CD8-positive, alpha-beta memory T cell (primary cell): ENCODE measurements around the gene DENND4C. TPM values are rescaled to one million over a fixed set of nuclear protein-coding genes. Genes with fewer than 3 reads are reported as not detected.
"Not testable (repeated sequence)": the region's sequence is repeated elsewhere in the genome, so short reads cannot be mapped to it uniquely, and the experiment has no call there.

Source experiments
- CTCF ChIA-PET: fragments of 350-600 bp; sonication (Branson Sonifier 250); formaldehyde crosslinking; loops from one replicate; lab custom pipeline; 2021; ENCODE audit warnings: antibody characterized with exemption; lab: Charles Lee
- POLR2A ChIA-PET: fragments of 350-600 bp; sonication (Branson Sonifier 250); formaldehyde crosslinking; loops from one replicate; lab custom pipeline; 2021; ENCODE audit warnings: antibody characterized with exemption; lab: Charles Lee
- DNase-seq, 5 donors: peaks; one replicate each; pipeline versions ENCODE4 v3.0.0 to v3.0.0-alpha.2; 2020 to 2022; ENCODE audit warnings: mixed read lengths in 1 of 5
- H3K27ac ChIP-seq: one replicate; pipeline ENCODE4 v1.7.0; 2013; ENCODE audit warnings: low read depth, mild to moderate bottlenecking, low read length, moderate library complexity
- H3K27me3 ChIP-seq: 2 replicates; pipeline ENCODE4 v1.7.0; 2013; ENCODE audit warnings: low read length, mild to moderate bottlenecking; ENCODE audit not compliant: insufficient read depth, poor library complexity, severe bottlenecking
- H3K36me3 ChIP-seq: 2 replicates; pipeline ENCODE4 v1.7.0; 2013; ENCODE audit warnings: mild to moderate bottlenecking, low read length, moderate library complexity; ENCODE audit not compliant: insufficient read depth
- H3K4me1 ChIP-seq: 2 replicates; pipeline ENCODE4 v1.7.0; 2013; ENCODE audit warnings: mild to moderate bottlenecking, low read length, moderate library complexity; ENCODE audit not compliant: insufficient read depth
- H3K4me3 ChIP-seq: 2 replicates; pipeline ENCODE4 v1.7.0; 2013; ENCODE audit warnings: mild to moderate bottlenecking, low read length
- H3K9me3 ChIP-seq: 2 replicates; pipeline ENCODE4 v1.7.0; 2013; ENCODE audit warnings: mild to moderate bottlenecking, low read length
- H3K27ac Mint-ChIP-seq, 8 donors: one replicate each; pipeline ENCODE4 v1.8.0; 2020 to 2021; ENCODE audit warnings: mixed read lengths in 8 of 8, mild to moderate bottlenecking in 6 of 8, inconsistent platforms in 3 of 8, moderate library complexity in 3 of 8
- H3K27me3 Mint-ChIP-seq, 2 donors: one replicate each; pipeline ENCODE4 v1.8.0; 2020 to 2021; ENCODE audit warnings: mixed read lengths in 2 of 2, mild to moderate bottlenecking in 1 of 2, moderate library complexity in 1 of 2
- H3K36me3 Mint-ChIP-seq, 3 donors: one replicate each; pipeline ENCODE4 v1.8.0; 2020 to 2021; ENCODE audit warnings: mixed read lengths in 3 of 3, inconsistent platforms in 1 of 3, mild to moderate bottlenecking in 1 of 3
- H3K4me1 Mint-ChIP-seq, 3 donors: one replicate each; pipeline ENCODE4 v1.8.0; 2020 to 2021; ENCODE audit warnings: mixed read lengths in 3 of 3, inconsistent platforms in 1 of 3, mild to moderate bottlenecking in 1 of 3
- H3K4me3 Mint-ChIP-seq, 7 donors: one replicate each; pipeline ENCODE4 v1.8.0; 2020 to 2021; ENCODE audit warnings: mixed read lengths in 7 of 7, mild to moderate bottlenecking in 6 of 7, moderate library complexity in 4 of 7, inconsistent platforms in 2 of 7
- H3K9me3 Mint-ChIP-seq, 5 donors: one replicate each; pipeline ENCODE4 v1.8.0; 2020 to 2022; ENCODE audit warnings: mixed read lengths in 5 of 5, mild to moderate bottlenecking in 3 of 5, moderate library complexity in 2 of 5, inconsistent platforms in 1 of 5
- polyA plus RNA-seq: library from polyadenylated mRNA; unstranded; fragments of 300-500 nt; fragmentation: Illumina TruSeq; gene quantifications from one replicate; pipeline ENCODE4 v1.2.3, GENCODE V29; 2021
- total RNA-seq, 2 experiments: library from RNA; stranded (reverse); gene quantifications; one replicate each; pipeline ENCODE4 v1.2.3, GENCODE V29; 2021

Gene DENND4C
- total and polyA plus RNA-seq, 3 experiments from 2014 or later, result 19.8 to 46.6 (median 20.0) TPM

DNA sequence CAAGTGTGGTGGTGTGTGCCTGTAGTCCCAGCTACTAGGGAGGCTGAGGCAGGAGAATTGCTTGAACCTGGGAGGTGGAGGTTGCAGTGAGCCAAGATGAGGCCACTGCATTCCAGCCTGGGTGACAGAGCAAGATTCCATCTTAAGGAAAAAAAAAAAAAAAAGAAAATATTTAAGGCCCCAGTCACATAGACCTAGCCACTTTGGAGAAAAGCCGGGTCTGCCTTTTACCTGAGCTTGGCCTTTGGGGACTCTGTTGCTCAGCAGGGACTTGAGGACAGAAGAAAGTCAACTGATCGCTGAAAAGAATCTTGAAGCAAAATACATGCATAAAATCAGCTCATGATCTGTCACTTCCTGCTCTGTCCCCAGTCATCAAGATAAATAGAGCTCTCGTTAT is 183.0 kb downstream of the DENND4C start:
- CTCF ChIA-PET, result interaction anchor here (1.3 kb wide), 1 partner anchor 52 kb away, joined by 4 read pairs; no protein-coding TSS in a partner anchor
- H3K27ac ChIP-seq, H3K4me3 ChIP-seq, H3K4me3 Mint-ChIP-seq, H3K9me3 Mint-ChIP-seq, H3K27me3 Mint-ChIP-seq, H3K9me3 ChIP-seq, H3K27me3 ChIP-seq, H3K36me3 ChIP-seq, DNase-seq, POLR2A ChIA-PET: not testable (repeated sequence)
- Mint-ChIP-seq H3K4me1 (peaks cover 6 to 16% (median 11%) of the 10 kb centered on the region in 3 donors), H3K27ac (peak overlapping the region in 1 of 8 donors; percentile 75), H3K36me3 (peaks cover 4 to 13% (median 12%) of the 10 kb centered on the region in 3 donors)
- peaks cover 14% of the 10 kb centered on the region for H3K4me1 ChIP-seq

DNA sequence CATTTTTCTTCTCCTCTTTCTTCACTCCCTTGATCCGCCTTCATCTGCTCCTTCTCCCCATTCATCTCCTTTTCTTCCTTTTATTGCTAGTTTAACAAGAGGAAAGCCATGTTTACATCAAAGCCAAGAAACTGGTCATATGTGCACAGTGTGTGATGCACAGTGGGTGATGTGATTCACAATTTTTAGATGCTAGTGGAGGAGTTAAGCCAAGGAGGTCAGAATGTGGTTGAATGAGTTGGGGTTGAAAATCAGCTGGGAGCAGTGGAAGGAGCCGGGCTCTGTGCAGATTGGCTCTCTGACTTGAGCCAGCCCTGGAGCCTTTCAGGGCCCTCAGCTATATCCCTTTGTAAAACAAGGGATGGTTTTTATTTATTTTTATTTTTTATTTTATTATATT is 185.7 kb downstream of the DENND4C start:
- no peak for DNase-seq
- Histone ChIP-seq H3K4me3 (no peak overlapping the region), H3K9me3 (no peaks in the 10 kb centered on the region), H3K4me1 (no peaks in the 10 kb centered on the region), H3K36me3 (no peaks in the 10 kb centered on the region), H3K27me3 (no peaks in the 10 kb centered on the region), H3K27ac (no peak overlapping the region)
- Mint-ChIP-seq H3K9me3 (no peaks in the 10 kb centered on the region), H3K4me3 (no peak overlapping the region), H3K27me3 (no peaks in the 10 kb centered on the region), H3K27ac (no peak overlapping the region), H3K36me3 (peaks cover 4 to 13% (median 6%) of the 10 kb centered on the region in 3 donors), H3K4me1 (peaks cover 0 to 2% (median 0%) of the 10 kb centered on the region in 3 donors)
- CTCF ChIA-PET, result no interaction called here
- POLR2A ChIA-PET, result no interaction called here

DNA sequence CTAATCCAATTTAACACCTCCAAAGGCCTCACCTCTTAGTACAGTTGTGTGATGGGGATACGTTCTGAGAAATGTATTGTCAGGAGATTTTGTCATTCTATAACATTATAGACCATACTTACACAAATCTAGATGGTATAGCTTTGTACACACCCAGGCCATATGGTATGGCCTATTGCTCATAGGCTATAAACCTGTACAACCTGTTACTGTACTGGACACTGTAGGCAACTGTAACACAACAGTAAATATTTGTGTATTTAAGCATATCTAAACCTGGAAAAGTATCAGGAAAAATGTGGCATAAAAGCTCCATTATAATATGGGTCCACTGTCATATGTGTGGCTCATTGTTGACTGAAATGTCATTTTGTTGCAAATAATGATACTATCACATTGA is 190.4 kb downstream of the DENND4C start:
- no peak for DNase-seq
- POLR2A ChIA-PET, result no interaction called here
- Histone ChIP-seq H3K4me3 (no peak overlapping the region), H3K27ac (no peak overlapping the region), H3K9me3 (no peaks in the 10 kb centered on the region), H3K36me3 (no peaks in the 10 kb centered on the region), H3K4me1 (no peaks in the 10 kb centered on the region), H3K27me3 (no peaks in the 10 kb centered on the region)
- Mint-ChIP-seq H3K4me1 (no peaks in the 10 kb centered on the region), H3K9me3 (no peaks in the 10 kb centered on the region), H3K27me3 (no peaks in the 10 kb centered on the region), H3K36me3 (peaks cover 7 to 21% (median 13%) of the 10 kb centered on the region in 3 donors), H3K27ac (peak overlapping the region in 1 of 8 donors; percentile 34), H3K4me3 (no peak overlapping the region)
- CTCF ChIA-PET, result interaction anchor here (1.0 to 2.5 kb wide), 2 partner anchors 20 to 44 kb away, joined by 3 to 11 read pairs; no protein-coding TSS in a partner anchor

Other genes with a start within 250 kb of the DENND4C start
- gene SAXO1, start 197.5 kb upstream of the DENND4C start, total RNA-seq, result not detected
- not detected for gene SAXO1, start 197.5 kb upstream of the DENND4C start, polyA plus RNA-seq
- 10 to 100 TPM; 53.8 to 56.9 TPM for gene RRAGA, start 181.3 kb upstream of the DENND4C start, total RNA-seq
- 87.6 TPM for gene RRAGA, start 181.3 kb upstream of the DENND4C start, polyA plus RNA-seq
- gene HAUS6, start 127.8 kb upstream of the DENND4C start, total RNA-seq, result 10 to 100 TPM; 32.1 to 36.3 TPM
- gene HAUS6, start 127.8 kb upstream of the DENND4C start, polyA plus RNA-seq, result 6.2 TPM
- gene PLIN2, start 103.2 kb upstream of the DENND4C start, total RNA-seq, result 10 to 100 TPM; 37.8 to 38.8 TPM
- gene PLIN2, start 103.2 kb upstream of the DENND4C start, polyA plus RNA-seq, result 73.9 TPM
- gene RPS6, start 149.5 kb downstream of the DENND4C start, total RNA-seq, result 1,000 to 10,000 TPM; 3,093 to 3,096 TPM
- 2,743 TPM for gene RPS6, start 149.5 kb downstream of the DENND4C start, polyA plus RNA-seq
- gene ACER2, start 178.3 kb downstream of the DENND4C start, total RNA-seq, result 1 to 10 TPM; 2.7 to 3.0 TPM
- gene ACER2, start 178.3 kb downstream of the DENND4C start, polyA plus RNA-seq, result 0.38 TPM